GM12878 (cell line): ENCODE data around the gene SRGAP2C.
"Not testable (repeated sequence)": the region's sequence is repeated elsewhere in the genome, so short reads cannot be mapped to it uniquely, and the experiment has no call there.

Source experiments
- BRCA1 ChIP-seq: IDR thresholded peaks from 2 replicates; pipeline ENCODE4 v1.6.1; 2011; ENCODE audit warnings: low read depth, low read length, improper control_type of control experiment
- CREB1 ChIP-seq: IDR thresholded peaks from 2 replicates; pipeline ENCODE4 v1.6.1; 2012; ENCODE audit warnings: low read depth, mild to moderate bottlenecking, inconsistent platforms
- DPF2 ChIP-seq: fragments of 450-650 bp; IDR thresholded peaks from 2 replicates; pipeline ENCODE4 v1.6.1; 2017; ENCODE audit warnings: mild to moderate bottlenecking
- FOS ChIP-seq: IDR thresholded peaks from 3 replicates; pipeline ENCODE4 v1.6.1; 2011; ENCODE audit warnings: borderline replicate concordance; ENCODE audit not compliant: insufficient read length; ENCODE audit errors: extremely low read depth
- HDAC2 ChIP-seq: fragments of 200-600 bp; sonication (generic); IDR thresholded peaks from 2 replicates; pipeline ENCODE4 v1.6.1; 2017
- JUNB ChIP-seq: IDR thresholded peaks from 2 replicates; pipeline ENCODE4 v1.6.1; 2016; ENCODE audit warnings: antibody characterized with exemption, mild to moderate bottlenecking
- KDM1A ChIP-seq: fragments of 200-600 bp; sonication (generic); IDR thresholded peaks from 2 replicates; pipeline ENCODE4 v1.6.1; 2016; ENCODE audit warnings: borderline replicate concordance
- POLR2A ChIP-seq: IDR thresholded peaks from 2 replicates; pipeline ENCODE4 v1.6.1; 2011; ENCODE audit warnings: low read depth, mild to moderate bottlenecking, low read length
- POLR2AphosphoS5 ChIP-seq: IDR thresholded peaks from 2 replicates; pipeline ENCODE4 v1.6.1; 2011; ENCODE audit warnings: mild to moderate bottlenecking, low read length, inconsistent platforms
- RCOR1 ChIP-seq: conservative IDR thresholded peaks from 2 replicates; pipeline ENCODE4 v1.6.1; 2012; ENCODE audit warnings: low read depth, low read length, improper control_type of control experiment
- TF ChIP-seq, protein P1 (sequence below), 3 experiments: IDR thresholded peaks in 2 of 3; conservative IDR thresholded peaks in 1 of 3; 2 replicates each; pipeline ENCODE4 v1.5.1; 2011; ENCODE audit warnings: low read depth in 3 of 3, low read length in 3 of 3, mild to moderate bottlenecking in 3 of 3, control low read depth in 2 of 3, moderate library complexity in 2 of 3, inconsistent platforms in 1 of 3, mixed read lengths in 1 of 3; ENCODE audit not compliant: control insufficient read depth in 2 of 3, insufficient read depth in 1 of 3; ENCODE audit errors: extremely low read depth in 1 of 3
- TF ChIP-seq, protein P2 (sequence below): IDR thresholded peaks from 2 replicates; pipeline ENCODE4 v1.6.1; 2011; ENCODE audit warnings: mild to moderate bottlenecking, low read depth, low read length, moderate library complexity; ENCODE audit not compliant: insufficient replicate concordance
- TF ChIP-seq, protein P3 (sequence below): fragments of 450-650 bp; IDR thresholded peaks from 2 replicates; pipeline ENCODE4 v1.6.1; 2017; ENCODE audit warnings: antibody characterized with exemption, mild to moderate bottlenecking, moderate library complexity

DNA sequence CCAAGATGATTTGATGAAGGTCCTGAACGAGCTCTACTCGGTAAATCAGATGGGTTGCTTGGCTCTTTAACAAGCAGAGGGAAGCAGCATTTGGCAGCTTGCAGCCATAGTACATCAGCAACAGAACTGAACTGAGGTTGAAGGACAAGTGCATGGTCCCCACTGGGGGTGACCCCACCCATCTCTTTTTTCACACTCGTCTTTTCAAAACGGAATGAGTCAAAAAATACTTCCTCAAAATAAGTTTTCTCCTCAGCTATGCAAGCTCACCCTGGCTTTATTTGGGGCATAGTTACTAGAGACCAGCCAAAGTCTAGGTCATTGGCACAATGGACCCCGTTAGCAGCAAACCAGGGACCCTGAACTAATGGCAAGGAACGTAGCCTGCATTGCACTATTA lies 180.5 kb downstream of the SRGAP2C start:
- not testable (repeated sequence) for TF ChIP-seq JUNB, CREB1, HDAC2, POLR2AphosphoS5, RCOR1, KDM1A, POLR2A, FOS, BRCA1, DPF2
- TF ChIP-seq, protein P1, sequence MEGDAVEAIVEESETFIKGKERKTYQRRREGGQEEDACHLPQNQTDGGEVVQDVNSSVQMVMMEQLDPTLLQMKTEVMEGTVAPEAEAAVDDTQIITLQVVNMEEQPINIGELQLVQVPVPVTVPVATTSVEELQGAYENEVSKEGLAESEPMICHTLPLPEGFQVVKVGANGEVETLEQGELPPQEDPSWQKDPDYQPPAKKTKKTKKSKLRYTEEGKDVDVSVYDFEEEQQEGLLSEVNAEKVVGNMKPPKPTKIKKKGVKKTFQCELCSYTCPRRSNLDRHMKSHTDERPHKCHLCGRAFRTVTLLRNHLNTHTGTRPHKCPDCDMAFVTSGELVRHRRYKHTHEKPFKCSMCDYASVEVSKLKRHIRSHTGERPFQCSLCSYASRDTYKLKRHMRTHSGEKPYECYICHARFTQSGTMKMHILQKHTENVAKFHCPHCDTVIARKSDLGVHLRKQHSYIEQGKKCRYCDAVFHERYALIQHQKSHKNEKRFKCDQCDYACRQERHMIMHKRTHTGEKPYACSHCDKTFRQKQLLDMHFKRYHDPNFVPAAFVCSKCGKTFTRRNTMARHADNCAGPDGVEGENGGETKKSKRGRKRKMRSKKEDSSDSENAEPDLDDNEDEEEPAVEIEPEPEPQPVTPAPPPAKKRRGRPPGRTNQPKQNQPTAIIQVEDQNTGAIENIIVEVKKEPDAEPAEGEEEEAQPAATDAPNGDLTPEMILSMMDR (IDR thresholded peaks at IDR 0.05 in 2 of 3, conservative IDR thresholded peaks at IDR 0.05 in 1 of 3; ENCODE audit: control insufficient read depth in 2 of 3, extremely low read depth in 1 of 3, insufficient read depth in 1 of 3, low read depth in 3 of 3, low read length in 3 of 3) = not testable (repeated sequence)
- TF ChIP-seq, protein P2, sequence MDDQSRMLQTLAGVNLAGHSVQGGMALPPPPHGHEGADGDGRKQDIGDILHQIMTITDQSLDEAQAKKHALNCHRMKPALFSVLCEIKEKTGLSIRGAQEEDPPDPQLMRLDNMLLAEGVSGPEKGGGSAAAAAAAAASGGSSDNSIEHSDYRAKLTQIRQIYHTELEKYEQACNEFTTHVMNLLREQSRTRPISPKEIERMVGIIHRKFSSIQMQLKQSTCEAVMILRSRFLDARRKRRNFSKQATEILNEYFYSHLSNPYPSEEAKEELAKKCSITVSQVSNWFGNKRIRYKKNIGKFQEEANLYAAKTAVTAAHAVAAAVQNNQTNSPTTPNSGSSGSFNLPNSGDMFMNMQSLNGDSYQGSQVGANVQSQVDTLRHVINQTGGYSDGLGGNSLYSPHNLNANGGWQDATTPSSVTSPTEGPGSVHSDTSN = not testable (repeated sequence)
- TF ChIP-seq, protein P3, sequence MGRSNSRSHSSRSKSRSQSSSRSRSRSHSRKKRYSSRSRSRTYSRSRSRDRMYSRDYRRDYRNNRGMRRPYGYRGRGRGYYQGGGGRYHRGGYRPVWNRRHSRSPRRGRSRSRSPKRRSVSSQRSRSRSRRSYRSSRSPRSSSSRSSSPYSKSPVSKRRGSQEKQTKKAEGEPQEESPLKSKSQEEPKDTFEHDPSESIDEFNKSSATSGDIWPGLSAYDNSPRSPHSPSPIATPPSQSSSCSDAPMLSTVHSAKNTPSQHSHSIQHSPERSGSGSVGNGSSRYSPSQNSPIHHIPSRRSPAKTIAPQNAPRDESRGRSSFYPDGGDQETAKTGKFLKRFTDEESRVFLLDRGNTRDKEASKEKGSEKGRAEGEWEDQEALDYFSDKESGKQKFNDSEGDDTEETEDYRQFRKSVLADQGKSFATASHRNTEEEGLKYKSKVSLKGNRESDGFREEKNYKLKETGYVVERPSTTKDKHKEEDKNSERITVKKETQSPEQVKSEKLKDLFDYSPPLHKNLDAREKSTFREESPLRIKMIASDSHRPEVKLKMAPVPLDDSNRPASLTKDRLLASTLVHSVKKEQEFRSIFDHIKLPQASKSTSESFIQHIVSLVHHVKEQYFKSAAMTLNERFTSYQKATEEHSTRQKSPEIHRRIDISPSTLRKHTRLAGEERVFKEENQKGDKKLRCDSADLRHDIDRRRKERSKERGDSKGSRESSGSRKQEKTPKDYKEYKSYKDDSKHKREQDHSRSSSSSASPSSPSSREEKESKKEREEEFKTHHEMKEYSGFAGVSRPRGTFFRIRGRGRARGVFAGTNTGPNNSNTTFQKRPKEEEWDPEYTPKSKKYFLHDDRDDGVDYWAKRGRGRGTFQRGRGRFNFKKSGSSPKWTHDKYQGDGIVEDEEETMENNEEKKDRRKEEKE = not testable (repeated sequence)
